Stimulated activated CD8-positive, alpha-beta memory T cell treated with anti-CD3 and anti-CD28 coated beads, Interleukin-2, amount 100 ng/mL, for 48 hours (primary cell): ENCODE data around the gene RAPGEFL1.
"Not testable (repeated sequence)": the region's sequence is repeated elsewhere in the genome, so short reads cannot be mapped to it uniquely, and the experiment has no call there.

Source experiments
- DNase-seq, 2 donors: peaks; one replicate each; pipeline ENCODE4 v3.0.0-alpha.2; 2020; ENCODE audit warnings: low read depth in 2 of 2

RAPGEFL1 gene

GRCh38 chr17:40173778-40174135 is 3.5 kb upstream of the RAPGEFL1 start:
- no peak for DNase-seq

DNA sequence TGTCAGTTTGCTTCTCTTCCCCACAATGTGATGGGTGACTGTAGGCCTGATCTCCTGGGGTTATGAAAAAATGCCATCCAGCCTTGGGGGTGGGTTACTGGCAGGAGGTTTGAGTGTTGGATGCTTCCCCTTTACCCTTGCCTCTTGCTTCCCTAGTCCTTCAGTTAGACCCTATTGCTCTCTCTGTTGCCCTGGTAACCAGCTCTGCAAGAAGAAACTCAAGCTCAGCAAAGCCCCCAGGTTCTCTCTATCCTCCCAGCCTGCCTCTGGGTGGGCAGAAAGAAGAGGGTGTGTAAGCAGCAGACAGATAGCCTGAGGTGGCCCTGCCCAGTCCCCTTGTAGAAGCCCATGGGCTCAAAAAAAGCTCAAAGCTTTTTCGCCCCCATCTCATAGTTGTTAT is 2.8 kb upstream of the RAPGEFL1 start:
- DNase-seq, result no peak

GRCh38 chr17:40175928-40176753 is 1.1 kb upstream of the RAPGEFL1 start:
- no peak for DNase-seq

- DNase-seq, result no peak
Measured at GRCh38 chr17:40176754-40177110, 538 bp upstream of the RAPGEFL1 start.

DNA sequence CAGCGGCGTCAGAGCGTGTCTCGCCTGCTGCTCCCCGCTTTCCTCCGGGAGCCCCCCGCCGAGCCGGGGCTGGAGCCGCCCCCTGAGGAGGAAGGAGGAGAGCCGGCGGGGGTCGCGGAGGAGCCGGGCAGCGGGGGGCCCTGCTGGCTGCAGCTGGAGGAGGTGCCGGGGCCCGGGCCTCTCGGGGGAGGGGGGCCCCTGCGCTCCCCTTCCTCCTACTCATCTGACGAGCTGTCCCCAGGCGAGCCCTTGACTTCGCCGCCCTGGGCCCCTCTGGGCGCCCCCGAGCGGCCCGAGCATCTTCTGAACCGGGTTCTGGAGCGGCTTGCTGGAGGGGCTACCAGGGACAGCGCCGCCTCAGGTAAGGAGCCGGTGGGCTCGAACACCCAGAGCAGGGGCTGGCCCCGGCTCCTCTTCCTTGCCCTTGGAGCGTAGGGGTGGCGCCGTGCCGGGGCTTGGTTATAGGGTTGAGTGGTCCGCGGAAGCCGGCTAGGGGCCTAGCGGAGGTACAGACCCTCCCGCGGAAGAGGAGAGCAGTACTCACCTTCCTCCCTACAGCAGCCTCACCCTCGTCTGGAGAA is 841 bp downstream of the RAPGEFL1 start:
- DNase-seq, result no peak

DNA sequence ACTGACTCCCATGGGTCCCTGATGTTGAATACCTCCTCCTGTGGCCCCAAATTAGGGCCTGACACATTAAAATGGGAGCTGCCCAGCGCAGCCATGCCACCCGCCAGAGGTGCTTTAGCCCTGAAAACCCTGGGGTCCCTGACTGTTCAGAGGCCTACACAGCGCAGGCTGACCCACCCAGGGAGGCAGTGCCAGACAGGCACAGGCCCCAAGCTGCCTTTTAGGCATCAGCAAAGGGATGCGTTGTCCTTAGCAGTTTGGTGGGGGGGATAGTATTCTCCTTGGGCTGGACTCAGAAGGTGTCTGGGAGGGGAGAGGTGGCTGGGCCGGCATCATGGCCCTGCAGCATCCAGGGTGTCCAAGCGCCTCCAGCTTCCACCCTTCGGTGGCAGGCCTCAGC is 1.4 kb downstream of the RAPGEFL1 start:
- DNase-seq, result no peak

GRCh38 chr17:40179923-40180659 is 2.8 kb downstream of the RAPGEFL1 start:
- DNase-seq, result no peak

GRCh38 chr17:40180694-40181093 is 3.4 kb downstream of the RAPGEFL1 start:
- no peak for DNase-seq

DNA sequence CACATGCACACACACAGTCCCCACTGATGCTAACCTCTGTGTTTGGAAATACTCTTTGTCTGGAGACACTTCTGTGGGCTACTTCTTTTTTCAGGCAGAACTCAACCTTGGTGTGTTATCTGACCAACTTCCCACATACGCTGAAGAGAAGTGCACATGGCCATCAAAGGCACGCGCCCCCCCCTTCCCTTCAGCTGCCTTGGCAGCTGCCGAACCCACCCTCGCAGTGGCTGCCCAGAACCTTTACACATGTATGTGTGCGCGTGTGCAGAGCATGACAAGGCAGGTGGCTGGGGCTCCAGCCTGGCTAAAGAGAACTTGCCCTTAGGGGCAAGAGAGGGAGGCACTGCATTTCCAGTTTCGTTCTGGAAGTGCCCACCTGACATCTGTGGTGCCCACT is 3.9 kb downstream of the RAPGEFL1 start:
- DNase-seq, result no peak

DNA sequence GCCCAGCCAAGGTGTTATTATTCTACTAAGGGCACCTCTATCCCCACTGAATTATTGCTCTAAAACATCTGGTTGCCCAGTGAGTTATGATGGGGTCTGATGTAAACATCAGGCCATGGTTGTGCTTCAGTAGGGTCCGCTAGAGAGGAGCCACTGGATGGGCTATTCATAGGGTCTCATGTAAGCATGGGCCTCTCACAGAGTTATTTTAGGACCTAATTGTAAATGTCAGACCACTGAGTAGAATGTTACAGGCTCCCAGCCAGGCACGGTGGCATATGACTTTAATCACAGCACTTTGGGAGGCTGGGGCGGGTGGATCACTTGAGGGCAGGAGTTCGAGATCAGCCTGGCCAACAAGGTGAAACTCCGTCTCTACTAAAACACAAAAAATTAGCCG is 5.3 kb downstream of the RAPGEFL1 start:
- no peak for DNase-seq

GRCh38 chr17:40187238-40187637 is 10.0 kb downstream of the RAPGEFL1 start:
- DNase-seq, result no peak

DNA sequence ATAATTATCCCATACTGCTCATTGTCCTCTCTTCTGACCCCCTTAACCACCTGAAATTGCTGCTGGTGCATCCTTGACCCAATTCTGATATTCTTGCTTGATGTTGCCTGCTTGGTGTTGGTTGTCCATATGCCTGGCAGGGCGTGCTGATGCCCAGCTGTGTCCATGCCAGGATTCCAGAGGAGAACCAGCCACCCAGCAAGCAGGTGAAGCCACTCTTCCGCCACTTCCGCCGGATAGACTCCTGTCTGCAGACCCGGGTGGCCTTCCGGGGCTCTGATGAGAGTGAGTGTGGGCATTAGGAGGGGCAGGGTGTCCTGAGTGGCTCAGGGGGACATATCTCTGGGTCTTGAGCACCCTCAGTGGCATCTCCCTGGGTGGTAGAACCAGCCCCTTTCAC is 11.4 kb downstream of the RAPGEFL1 start:
- DNase-seq, result no peak

DNA sequence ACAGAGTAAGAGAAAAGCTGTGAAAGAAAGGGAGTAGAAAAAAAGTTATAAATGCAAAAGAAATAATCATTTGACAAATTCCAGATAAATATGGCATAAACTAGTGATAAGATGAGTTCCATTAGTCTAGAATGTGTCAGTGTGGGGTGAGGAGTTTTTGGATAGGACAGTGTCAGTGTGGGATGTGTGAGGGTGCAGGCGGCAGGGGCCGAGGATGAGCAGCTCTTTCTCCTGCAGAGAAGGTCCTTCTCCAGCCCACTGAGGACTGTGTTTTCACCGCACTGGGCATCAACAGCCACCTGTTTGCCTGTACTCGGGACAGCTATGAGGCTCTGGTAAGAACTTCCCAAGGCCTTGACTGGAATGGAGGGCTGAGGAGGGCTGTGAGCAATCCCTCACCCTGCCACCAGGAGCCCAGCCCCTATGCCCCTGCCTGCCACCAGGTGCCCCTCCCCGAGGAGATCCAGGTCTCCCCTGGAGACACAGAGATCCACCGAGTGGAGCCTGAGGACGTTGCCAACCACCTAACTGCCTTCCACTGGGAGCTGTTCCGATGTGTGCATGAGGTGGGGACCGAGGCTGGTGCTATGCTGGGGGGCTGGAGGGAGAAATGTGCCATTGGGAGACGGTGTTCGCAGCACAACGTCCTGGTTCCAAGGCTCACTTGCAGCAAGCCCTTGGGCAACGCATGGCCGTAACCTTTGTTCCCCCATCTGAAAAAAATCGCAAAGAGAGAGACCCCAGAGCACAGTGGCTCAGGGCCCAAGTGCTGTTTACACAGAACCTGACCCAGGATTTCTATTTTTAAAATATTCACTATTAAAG is 13.1 kb downstream of the RAPGEFL1 start:
- no peak for DNase-seq

GRCh38 chr17:40191237-40192208 is 14.3 kb downstream of the RAPGEFL1 start:
- DNase-seq, result peak; percentile 48 to 58

GRCh38 chr17:40192961-40193360 is 15.7 kb downstream of the RAPGEFL1 start:
- DNase-seq, result no peak

DNA sequence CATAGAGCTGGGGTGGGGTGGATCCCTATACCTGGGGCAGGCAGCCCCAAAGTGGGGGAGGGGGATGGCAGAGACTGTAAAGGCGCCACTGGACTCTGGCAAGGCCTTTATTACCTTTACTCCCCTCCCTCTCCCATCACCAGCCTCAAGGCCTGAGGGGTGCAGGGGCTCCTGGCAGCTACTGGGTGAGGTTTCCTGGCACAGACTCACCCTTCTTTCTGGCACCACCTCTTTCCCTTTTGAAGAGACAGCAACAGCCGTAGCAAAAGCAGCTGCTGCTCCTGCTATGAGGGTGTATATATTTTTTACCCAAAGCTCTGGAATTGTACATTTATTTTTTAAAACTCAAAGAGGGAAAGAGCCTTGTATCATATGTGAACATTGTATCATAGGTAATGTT is 17.6 kb downstream of the RAPGEFL1 start:
- no peak for DNase-seq

- no peak for DNase-seq
Measured at GRCh38 chr17:40197550-40197949, 20.3 kb downstream of the RAPGEFL1 start.

DNA sequence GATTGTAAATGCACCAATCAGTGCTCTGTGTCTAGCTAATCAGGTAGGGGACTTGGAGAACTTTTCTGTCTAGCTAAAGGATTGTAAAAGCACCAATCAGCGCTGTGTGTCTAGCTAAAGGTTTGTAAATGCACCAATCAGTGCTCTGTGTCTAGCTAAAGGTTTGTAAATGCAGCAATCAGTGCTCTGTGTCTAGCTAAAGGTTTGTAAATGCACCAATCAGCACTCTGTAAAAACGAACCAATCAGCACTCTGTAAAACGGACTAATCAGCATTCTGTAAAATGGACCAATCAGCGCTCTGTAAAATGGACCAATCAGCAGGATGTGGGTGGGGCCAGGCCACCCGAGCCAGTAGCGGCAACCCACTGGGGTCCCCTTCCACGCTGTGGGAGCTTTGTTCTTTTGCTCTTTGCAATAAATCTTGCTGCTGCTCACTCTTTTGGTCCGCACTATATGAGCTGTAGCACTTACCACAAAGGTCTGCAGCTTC is 20.7 kb downstream of the RAPGEFL1 start:
- DNase-seq, result not testable (repeated sequence)

DNA sequence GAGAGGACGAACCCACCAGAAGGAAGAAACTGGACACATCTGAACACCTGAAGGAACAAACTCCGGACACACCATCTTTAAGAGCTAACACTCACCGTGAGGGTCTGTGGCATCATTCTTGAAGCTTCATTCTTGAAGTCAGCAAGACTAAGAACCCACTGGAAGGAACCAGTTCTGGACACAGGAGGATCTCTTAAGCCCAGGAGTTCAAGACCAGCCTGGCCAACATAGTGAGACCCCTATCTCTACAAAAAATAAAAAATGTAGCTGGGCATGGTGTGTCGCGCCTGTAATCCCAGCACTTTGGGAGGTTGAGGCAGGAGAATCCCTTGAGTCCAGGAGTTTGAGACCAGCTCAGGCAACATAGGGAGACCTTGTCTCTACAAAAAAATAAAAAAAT is 21.3 kb downstream of the RAPGEFL1 start:
- DNase-seq, result no peak

DNA sequence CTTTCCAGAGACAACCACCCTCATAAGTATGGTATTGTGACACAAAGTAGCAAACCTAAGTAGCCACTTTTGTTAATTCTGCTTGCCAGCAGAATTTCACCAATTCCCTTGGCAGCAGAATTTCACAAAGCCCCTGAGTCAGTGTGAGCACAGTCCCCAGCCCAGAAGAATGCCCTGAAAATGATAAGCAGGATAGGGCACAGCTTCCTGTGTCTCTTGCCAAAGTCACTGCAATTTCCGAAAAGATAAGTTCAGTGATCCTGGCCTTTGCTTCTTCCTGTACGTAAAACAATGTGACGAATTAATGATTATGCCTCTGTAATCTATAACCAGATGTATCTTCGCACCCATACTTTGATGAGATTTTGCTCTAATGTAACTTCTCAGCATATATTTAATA is 25.9 kb downstream of the RAPGEFL1 start:
- no peak for DNase-seq

GRCh38 chr17:40206193-40206592 is 28.9 kb downstream of the RAPGEFL1 start:
- DNase-seq, result not testable (repeated sequence)
